NCI-H1930 (cell line): Measurements from ENCODE around the gene HSPH1.
"Not testable (repeated sequence)": the region's sequence is repeated elsewhere in the genome, so short reads cannot be mapped to it uniquely, and the experiment has no call there.

Experiments
- DNase-seq, 2 experiments: peaks; one replicate each; lab custom pipeline; 2025; lab: John Stamatoyannopoulos, UW

HSPH1 gene

GRCh38 chr13:31131470-31131961 is 30.2 kb downstream of the HSPH1 start:
- no peak for DNase-seq

GRCh38 chr13:31129419-31129818 is 32.3 kb downstream of the HSPH1 start:
- DNase-seq: no peak

- DNase-seq: no peak
These were observed 37.5 kb downstream of the HSPH1 start for GRCh38 chr13:31124204-31124603.

GRCh38 chr13:31122544-31123260 is 39.0 kb downstream of the HSPH1 start:
- DNase-seq: no peak

- DNase-seq: no peak
These were observed 39.6 kb downstream of the HSPH1 start for GRCh38 chr13:31122143-31122542.

GRCh38 chr13:31121379-31122140 is 40.1 kb downstream of the HSPH1 start:
- DNase-seq: no peak

- no peak for DNase-seq
These were observed 41.6 kb downstream of the HSPH1 start for GRCh38 chr13:31119966-31120700.

- DNase-seq: no peak
These were observed 42.2 kb downstream of the HSPH1 start for GRCh38 chr13:31119526-31119925.

GRCh38 chr13:31116224-31116623 is 45.5 kb downstream of the HSPH1 start:
- DNase-seq: no peak

GRCh38 chr13:31115616-31116015 is 46.1 kb downstream of the HSPH1 start:
- DNase-seq: no peak

GRCh38 chr13:31114641-31115040 is 47.1 kb downstream of the HSPH1 start:
- DNase-seq: no peak

GRCh38 chr13:31111136-31111535 is 50.6 kb downstream of the HSPH1 start:
- DNase-seq: no peak

- DNase-seq: no peak
These were observed 51.1 kb downstream of the HSPH1 start for GRCh38 chr13:31110617-31111016.

GRCh38 chr13:31110169-31110568 is 51.5 kb downstream of the HSPH1 start:
- DNase-seq: no peak

GRCh38 chr13:31107109-31107508 is 54.6 kb downstream of the HSPH1 start:
- no peak for DNase-seq

- no peak for DNase-seq
These were observed 55.8 kb downstream of the HSPH1 start for GRCh38 chr13:31105856-31106255.

GRCh38 chr13:31105020-31105795 is 56.5 kb downstream of the HSPH1 start:
- DNase-seq: no peak

GRCh38 chr13:31102905-31103304 is 58.8 kb downstream of the HSPH1 start:
- no peak for DNase-seq

- DNase-seq: no peak
These were observed 60.1 kb downstream of the HSPH1 start for GRCh38 chr13:31101472-31102170.

GRCh38 chr13:31100721-31101120 is 61.0 kb downstream of the HSPH1 start:
- DNase-seq: no peak

- DNase-seq: not testable (repeated sequence)
These were observed 63.7 kb downstream of the HSPH1 start for GRCh38 chr13:31097911-31098434.
